Kidney capillary endothelial cell (primary cell): Measurements from ENCODE around the gene TFIP11.

Experiments
- DNase-seq: peaks from one replicate; pipeline ENCODE4 v3.0.0-alpha.2; 2018; ENCODE audit warnings: low spot score

TFIP11 gene

GRCh38 chr22:26479043-26479791, 33.1 kb downstream of the TFIP11 start:
- no peak for DNase-seq

- no peak for DNase-seq
Measured at GRCh38 chr22:26477341-26477731, 34.9 kb downstream of the TFIP11 start.

GRCh38 chr22:26476705-26477340, 35.5 kb downstream of the TFIP11 start:
- DNase-seq = no peak

- DNase-seq = peak; percentile 48
Measured at GRCh38 chr22:26474682-26475081, 37.6 kb downstream of the TFIP11 start.

GRCh38 chr22:26471522-26471921, 40.8 kb downstream of the TFIP11 start:
- peak; percentile 92 for DNase-seq

GRCh38 chr22:26470807-26471206, 41.5 kb downstream of the TFIP11 start:
- DNase-seq = no peak

- no peak for DNase-seq
Measured at GRCh38 chr22:26466196-26466595, 46.1 kb downstream of the TFIP11 start.

- DNase-seq = no peak
Measured at GRCh38 chr22:26464312-26464711, 48.0 kb downstream of the TFIP11 start.

GRCh38 chr22:26463688-26464087, 48.6 kb downstream of the TFIP11 start:
- no peak for DNase-seq

- DNase-seq = no peak
Measured at GRCh38 chr22:26463101-26463661, 49.1 kb downstream of the TFIP11 start.

GRCh38 chr22:26462641-26463040, 49.6 kb downstream of the TFIP11 start:
- no peak for DNase-seq

GRCh38 chr22:26462051-26462450, 50.2 kb downstream of the TFIP11 start:
- no peak for DNase-seq

GRCh38 chr22:26461188-26461810, 51.0 kb downstream of the TFIP11 start:
- peak; percentile 51 for DNase-seq

GRCh38 chr22:26460202-26460601, 52.1 kb downstream of the TFIP11 start:
- no peak for DNase-seq

- DNase-seq = no peak
Measured at GRCh38 chr22:26457661-26458272, 54.5 kb downstream of the TFIP11 start.

GRCh38 chr22:26453812-26454500, 58.3 kb downstream of the TFIP11 start:
- no peak for DNase-seq

GRCh38 chr22:26453216-26453615, 59.1 kb downstream of the TFIP11 start:
- DNase-seq = no peak

- no peak for DNase-seq
Measured at GRCh38 chr22:26452236-26453016, 59.8 kb downstream of the TFIP11 start.

- DNase-seq = no peak
Measured at GRCh38 chr22:26450453-26451185, 61.7 kb downstream of the TFIP11 start.

- DNase-seq = no peak
Measured at GRCh38 chr22:26448941-26449340, 63.3 kb downstream of the TFIP11 start.
